ENCODE measurements around the gene IFFO2. TPM values are rescaled to one million over a fixed set of nuclear protein-coding genes. Genes with fewer than 3 reads are reported as not detected.

Gene IFFO2
- total RNA-seq, 1 donor from 2014 or later, result 6.8 TPM

GRCh38 chr1:18945401-18945849, 11.1 kb downstream of the IFFO2 start:
- DNase-seq (ENCODE audit: extremely low spot score, unreplicated experiment), result no peak
- Mint-ChIP-seq H3K9me3 (ENCODE audit: unreplicated experiment) (no peaks in the 10 kb centered on the region), H3K4me3 (ENCODE audit: unreplicated experiment) (no peak overlapping the region), H3K27me3 (ENCODE audit: unreplicated experiment) (no peaks in the 10 kb centered on the region), H3K4me1 (ENCODE audit: unreplicated experiment) (peaks cover 71% of the 10 kb centered on the region), H3K27ac (ENCODE audit: unreplicated experiment) (peak overlapping the region; percentile 63), H3K36me3 (ENCODE audit: unreplicated experiment) (no peaks in the 10 kb centered on the region)
- TF ChIP-seq CTCF (IDR thresholded peaks at IDR 0.05), result no peak

DNA sequence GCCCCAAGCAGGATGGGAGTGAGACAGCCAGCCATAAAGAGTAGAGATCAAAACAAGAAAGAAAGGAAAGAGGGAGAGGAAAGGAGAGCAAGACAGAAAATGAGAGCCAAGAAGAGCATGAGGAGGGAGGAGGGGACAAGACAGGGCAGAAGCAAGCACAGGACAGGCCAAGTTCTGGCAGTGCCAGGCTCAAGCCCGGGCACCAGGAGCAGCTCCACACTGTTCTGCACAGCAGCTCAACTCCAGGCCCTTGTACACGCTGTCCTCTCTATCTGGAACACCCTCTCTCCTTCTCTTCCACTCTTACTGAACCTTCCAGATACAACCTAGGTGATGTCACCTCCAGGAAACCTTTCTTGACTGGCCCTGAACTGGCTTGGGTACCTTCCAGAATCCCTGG, 11.7 kb downstream of the IFFO2 start:
- no peak overlapping the region for H3K4me3 Mint-ChIP-seq (ENCODE audit: unreplicated experiment)
- peaks cover 71% of the 10 kb centered on the region for H3K4me1 Mint-ChIP-seq (ENCODE audit: unreplicated experiment)
- no peaks in the 10 kb centered on the region for H3K9me3 Mint-ChIP-seq (ENCODE audit: unreplicated experiment)
- DNase-seq (ENCODE audit: extremely low spot score, unreplicated experiment), result no peak
- no peaks in the 10 kb centered on the region for H3K36me3 Mint-ChIP-seq (ENCODE audit: unreplicated experiment)
- no peak for TF ChIP-seq CTCF (IDR thresholded peaks at IDR 0.05)
- H3K27me3 Mint-ChIP-seq (ENCODE audit: unreplicated experiment), result no peaks in the 10 kb centered on the region
- peak overlapping the region; percentile 63 for H3K27ac Mint-ChIP-seq (ENCODE audit: unreplicated experiment)

DNA sequence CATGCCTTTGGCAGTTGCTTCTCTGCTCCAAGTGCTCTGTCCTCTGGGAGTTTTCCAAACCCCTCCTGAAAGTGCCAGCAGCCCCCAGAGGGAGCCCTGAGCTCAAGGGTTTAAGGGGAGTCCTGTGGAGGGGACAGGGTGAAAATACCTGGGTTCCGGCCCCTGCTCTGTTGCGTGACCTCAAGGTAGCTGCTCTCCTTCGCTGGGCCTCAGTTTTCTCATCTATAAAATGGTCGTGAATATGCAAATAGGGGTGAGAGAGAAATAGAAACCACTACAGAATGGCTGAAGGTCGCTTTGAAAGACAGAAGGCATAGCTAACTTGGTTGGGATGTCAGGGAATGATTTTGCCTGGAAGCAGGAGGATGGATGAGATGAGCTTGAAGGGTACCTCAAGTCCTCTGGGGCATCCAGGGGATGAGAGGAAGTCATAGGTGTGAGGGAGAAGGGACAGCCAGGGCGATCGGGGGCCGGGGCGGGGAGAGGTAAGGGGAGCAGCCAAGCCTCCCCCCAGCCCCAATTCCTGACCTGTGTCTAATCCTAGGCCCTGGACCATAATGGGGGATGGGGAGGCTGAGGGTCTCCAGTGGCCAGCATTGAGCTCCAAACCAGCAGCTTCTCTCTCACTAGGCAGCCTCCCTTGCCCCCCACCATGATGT, 12.4 kb downstream of the IFFO2 start:
- no peak for DNase-seq (ENCODE audit: extremely low spot score, unreplicated experiment)
- H3K27me3 Mint-ChIP-seq (ENCODE audit: unreplicated experiment), result no peaks in the 10 kb centered on the region
- H3K27ac Mint-ChIP-seq (ENCODE audit: unreplicated experiment), result no peak overlapping the region
- H3K4me1 Mint-ChIP-seq (ENCODE audit: unreplicated experiment), result peaks cover 71% of the 10 kb centered on the region
- H3K4me3 Mint-ChIP-seq (ENCODE audit: unreplicated experiment), result no peak overlapping the region
- no peaks in the 10 kb centered on the region for H3K36me3 Mint-ChIP-seq (ENCODE audit: unreplicated experiment)
- TF ChIP-seq CTCF (IDR thresholded peaks at IDR 0.05), result no peak
- no peaks in the 10 kb centered on the region for H3K9me3 Mint-ChIP-seq (ENCODE audit: unreplicated experiment)

DNA sequence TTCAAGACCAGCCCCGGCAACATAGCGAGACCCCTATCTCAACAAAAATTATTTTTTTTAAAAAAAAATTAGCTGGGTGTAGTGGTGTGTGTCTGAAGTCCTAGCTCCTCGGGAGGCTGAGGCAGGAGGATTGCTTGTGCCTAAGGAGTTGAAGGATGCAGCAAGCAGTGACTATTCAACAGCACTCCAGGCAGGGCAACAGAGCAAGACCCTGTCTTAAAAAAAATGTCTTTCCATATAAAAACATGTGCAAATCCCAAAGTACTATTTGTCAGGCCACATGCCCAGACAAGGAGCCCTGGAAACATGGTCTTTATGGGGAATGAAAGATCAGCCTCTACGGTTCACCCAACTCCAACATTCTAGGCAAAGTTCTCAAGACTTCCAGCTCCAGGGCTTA, 13.3 kb downstream of the IFFO2 start:
- TF ChIP-seq CTCF (IDR thresholded peaks at IDR 0.05), result no peak
- no peaks in the 10 kb centered on the region for H3K36me3 Mint-ChIP-seq (ENCODE audit: unreplicated experiment)
- no peaks in the 10 kb centered on the region for H3K27me3 Mint-ChIP-seq (ENCODE audit: unreplicated experiment)
- H3K27ac Mint-ChIP-seq (ENCODE audit: unreplicated experiment), result no peak overlapping the region
- no peaks in the 10 kb centered on the region for H3K9me3 Mint-ChIP-seq (ENCODE audit: unreplicated experiment)
- no peak for DNase-seq (ENCODE audit: extremely low spot score, unreplicated experiment)
- no peak overlapping the region for H3K4me3 Mint-ChIP-seq (ENCODE audit: unreplicated experiment)
- H3K4me1 Mint-ChIP-seq (ENCODE audit: unreplicated experiment), result peaks cover 69% of the 10 kb centered on the region

DNA sequence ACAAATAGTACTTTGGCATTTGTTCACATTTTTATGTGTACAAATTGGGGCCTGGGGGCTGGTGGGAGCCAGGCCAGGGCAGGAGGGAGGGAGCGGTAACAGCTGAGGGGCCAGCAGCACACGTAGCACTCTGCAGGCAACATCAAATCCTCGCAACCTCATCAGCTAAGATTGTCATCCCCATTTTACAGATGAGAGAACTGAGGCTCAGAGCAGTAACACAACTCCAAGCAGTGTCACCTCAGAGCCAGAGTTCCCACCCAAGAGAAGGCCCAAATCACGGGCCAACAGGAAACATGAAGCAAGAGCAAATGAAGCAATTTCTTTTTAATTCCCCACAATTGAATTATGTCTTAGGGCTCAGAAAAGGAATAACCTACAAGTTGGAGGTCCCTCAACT, 14.1 kb downstream of the IFFO2 start:
- H3K9me3 Mint-ChIP-seq (ENCODE audit: unreplicated experiment), result no peaks in the 10 kb centered on the region
- no peak overlapping the region for H3K27ac Mint-ChIP-seq (ENCODE audit: unreplicated experiment)
- no peaks in the 10 kb centered on the region for H3K27me3 Mint-ChIP-seq (ENCODE audit: unreplicated experiment)
- H3K4me3 Mint-ChIP-seq (ENCODE audit: unreplicated experiment), result no peak overlapping the region
- no peak for DNase-seq (ENCODE audit: extremely low spot score, unreplicated experiment)
- no peaks in the 10 kb centered on the region for H3K36me3 Mint-ChIP-seq (ENCODE audit: unreplicated experiment)
- TF ChIP-seq CTCF (IDR thresholded peaks at IDR 0.05), result no peak
- H3K4me1 Mint-ChIP-seq (ENCODE audit: unreplicated experiment), result peaks cover 64% of the 10 kb centered on the region
